ENCODE results near the gene PKN1.
"Not testable (repeated sequence)": the region's sequence is repeated elsewhere in the genome, so short reads cannot be mapped to it uniquely, and the experiment has no call there.

PKN1 gene

GRCh38 chr19:14432791-14433553 is at the start of gene PKN1:
PKN1 (plus strand) TSS chr19:14433306; CDS start chr19:14433522, 216 bp downstream.
- H3K9me3 Mint-ChIP-seq (ENCODE audit: low read depth): no peaks in the 10 kb centered on the region
- H3K36me3 Mint-ChIP-seq: no peaks in the 10 kb centered on the region
- H3K27ac Mint-ChIP-seq: peak within 1 kb of the TSS; percentile 78
- H3K27me3 Mint-ChIP-seq: no peaks in the 10 kb centered on the region
- H3K4me1 Mint-ChIP-seq (ENCODE audit: low read depth): peaks cover 39% of the 10 kb centered on the region
- H3K4me3 Mint-ChIP-seq: peak within 1 kb of the TSS; percentile 89

- peaks cover 33% of the 10 kb centered on the region for H3K4me1 Mint-ChIP-seq (ENCODE audit: low read depth)
- H3K4me3 Mint-ChIP-seq: peak overlapping the region; percentile 96
- H3K36me3 Mint-ChIP-seq: no peaks in the 10 kb centered on the region
- no peaks in the 10 kb centered on the region for H3K9me3 Mint-ChIP-seq (ENCODE audit: low read depth)
- H3K27ac Mint-ChIP-seq: peak overlapping the region; percentile 96
- no peaks in the 10 kb centered on the region for H3K27me3 Mint-ChIP-seq
These were observed 49.2 kb upstream of the PKN1 start for GRCh38 chr19:14383661-14384555.

- Mint-ChIP-seq H3K4me1 (ENCODE audit: low read depth) (peaks cover 22% of the 10 kb centered on the region), H3K4me3 (peak overlapping the region; percentile 96), H3K27me3 (no peaks in the 10 kb centered on the region), H3K36me3 (no peaks in the 10 kb centered on the region), H3K9me3 (ENCODE audit: low read depth) (no peaks in the 10 kb centered on the region), H3K27ac (peak overlapping the region; percentile 96)
These were observed 47.6 kb upstream of the PKN1 start for GRCh38 chr19:14385492-14385891.

- peaks cover 18% of the 10 kb centered on the region for H3K4me1 Mint-ChIP-seq (ENCODE audit: low read depth)
- peak overlapping the region; percentile 79 for H3K27ac Mint-ChIP-seq
- H3K36me3 Mint-ChIP-seq: peaks cover 3% of the 10 kb centered on the region
- H3K9me3 Mint-ChIP-seq (ENCODE audit: low read depth): no peaks in the 10 kb centered on the region
- H3K27me3 Mint-ChIP-seq: no peaks in the 10 kb centered on the region
- no peak overlapping the region for H3K4me3 Mint-ChIP-seq
These were observed 42.6 kb upstream of the PKN1 start for GRCh38 chr19:14390548-14390947.

GRCh38 chr19:14391156-14391821 is 41.8 kb upstream of the PKN1 start:
- peaks cover 15% of the 10 kb centered on the region for H3K4me1 Mint-ChIP-seq (ENCODE audit: low read depth)
- no peaks in the 10 kb centered on the region for H3K27me3 Mint-ChIP-seq
- H3K4me3 Mint-ChIP-seq: no peak overlapping the region
- H3K9me3 Mint-ChIP-seq (ENCODE audit: low read depth): no peaks in the 10 kb centered on the region
- H3K27ac Mint-ChIP-seq: peak overlapping the region; percentile 79
- H3K36me3 Mint-ChIP-seq: peaks cover 3% of the 10 kb centered on the region

GRCh38 chr19:14393329-14393728 is 39.8 kb upstream of the PKN1 start:
- Mint-ChIP-seq H3K4me3 (no peak overlapping the region), H3K36me3 (peaks cover 3% of the 10 kb centered on the region), H3K4me1 (ENCODE audit: low read depth) (peaks cover 13% of the 10 kb centered on the region), H3K27me3 (no peaks in the 10 kb centered on the region), H3K9me3 (ENCODE audit: low read depth) (no peaks in the 10 kb centered on the region), H3K27ac (peak overlapping the region; percentile 41)

- Mint-ChIP-seq H3K36me3 (peaks cover 3% of the 10 kb centered on the region), H3K27me3 (no peaks in the 10 kb centered on the region), H3K27ac (peak overlapping the region; percentile 34)
These were observed 38.9 kb upstream of the PKN1 start for GRCh38 chr19:14394167-14394566.

GRCh38 chr19:14395262-14395661 is 37.8 kb upstream of the PKN1 start:
- Mint-ChIP-seq H3K4me3 (no peak overlapping the region), H3K4me1 (ENCODE audit: low read depth) (peaks cover 9% of the 10 kb centered on the region), H3K36me3 (peaks cover 3% of the 10 kb centered on the region), H3K27ac (peak overlapping the region; percentile 54), H3K27me3 (no peaks in the 10 kb centered on the region), H3K9me3 (ENCODE audit: low read depth) (no peaks in the 10 kb centered on the region)

More at GRCh38 chr19:14394167-14394566, 38.9 kb upstream of the PKN1 start:
- Mint-ChIP-seq H3K4me1 (ENCODE audit: low read depth) (peaks cover 9% of the 10 kb centered on the region), H3K9me3 (ENCODE audit: low read depth) (no peaks in the 10 kb centered on the region), H3K4me3 (no peak overlapping the region)

- H3K27me3 Mint-ChIP-seq: no peaks in the 10 kb centered on the region
- H3K4me1 Mint-ChIP-seq (ENCODE audit: low read depth): peaks cover 7% of the 10 kb centered on the region
- no peak overlapping the region for H3K4me3 Mint-ChIP-seq
- H3K36me3 Mint-ChIP-seq: peaks cover 3% of the 10 kb centered on the region
- H3K27ac Mint-ChIP-seq: peak overlapping the region; percentile 81
- H3K9me3 Mint-ChIP-seq (ENCODE audit: low read depth): no peaks in the 10 kb centered on the region
These were observed 37.3 kb upstream of the PKN1 start for GRCh38 chr19:14395710-14396336.

- peak overlapping the region; percentile 81 for H3K27ac Mint-ChIP-seq
- not testable (repeated sequence) for H3K36me3 Mint-ChIP-seq; H3K27me3 Mint-ChIP-seq; H3K9me3 Mint-ChIP-seq (ENCODE audit: low read depth); H3K4me3 Mint-ChIP-seq; H3K4me1 Mint-ChIP-seq (ENCODE audit: low read depth)
These were observed 36.4 kb upstream of the PKN1 start for GRCh38 chr19:14396730-14397129.

- H3K4me1 Mint-ChIP-seq (ENCODE audit: low read depth); H3K36me3 Mint-ChIP-seq; H3K9me3 Mint-ChIP-seq (ENCODE audit: low read depth); H3K4me3 Mint-ChIP-seq; H3K27me3 Mint-ChIP-seq: not testable (repeated sequence)
- peak overlapping the region; percentile 58 for H3K27ac Mint-ChIP-seq
These were observed 35.9 kb upstream of the PKN1 start for GRCh38 chr19:14397168-14397567.

GRCh38 chr19:14400951-14401431 is 32.1 kb upstream of the PKN1 start:
- no peak overlapping the region for H3K4me3 Mint-ChIP-seq
- peak overlapping the region; percentile 22 for H3K27ac Mint-ChIP-seq
- no peaks in the 10 kb centered on the region for H3K27me3 Mint-ChIP-seq
- H3K4me1 Mint-ChIP-seq (ENCODE audit: low read depth): peaks cover 8% of the 10 kb centered on the region
- no peaks in the 10 kb centered on the region for H3K9me3 Mint-ChIP-seq (ENCODE audit: low read depth)
- peaks cover 3% of the 10 kb centered on the region for H3K36me3 Mint-ChIP-seq

GRCh38 chr19:14401468-14402195 is 31.5 kb upstream of the PKN1 start:
- H3K36me3 Mint-ChIP-seq: peaks cover 3% of the 10 kb centered on the region
- peaks cover 10% of the 10 kb centered on the region for H3K4me1 Mint-ChIP-seq (ENCODE audit: low read depth)
- H3K27me3 Mint-ChIP-seq: no peaks in the 10 kb centered on the region
- H3K27ac Mint-ChIP-seq: peak overlapping the region; percentile 50
- no peak overlapping the region for H3K4me3 Mint-ChIP-seq
- H3K9me3 Mint-ChIP-seq (ENCODE audit: low read depth): no peaks in the 10 kb centered on the region

Measured in activated naive CD8-positive, alpha-beta T cell (primary cell).